Sigmoid colon (tissue), 4 donors: Measurements from ENCODE around the gene MYL3.

Experiments used
- POLR2A ChIP-seq, 2 donors: fragments of 450-650 bp; IDR thresholded peaks; one replicate each; pipeline ENCODE4 v1.6.1; 2016; ENCODE audit warnings: antibody characterized with exemption in 2 of 2, mild to moderate bottlenecking in 2 of 2, moderate library complexity in 2 of 2
- POLR2AphosphoS5 ChIP-seq, 4 donors: sonication (generic); formaldehyde crosslinking; IDR thresholded peaks; one replicate each; pipeline ENCODE4 v1.6.1; 2017; ENCODE audit warnings: antibody characterized with exemption in 4 of 4
- TF ChIP-seq, protein P1 (sequence below), 4 experiments: fragments of 450-650 bp in 3 of 4; fragments of 200-600 bp in 1 of 4; IDR thresholded peaks; one replicate each; pipeline ENCODE4 v1.5.1; 2016 to 2019; ENCODE audit warnings: antibody characterized with exemption in 4 of 4, mild to moderate bottlenecking in 3 of 4, moderate library complexity in 2 of 4

DNA sequence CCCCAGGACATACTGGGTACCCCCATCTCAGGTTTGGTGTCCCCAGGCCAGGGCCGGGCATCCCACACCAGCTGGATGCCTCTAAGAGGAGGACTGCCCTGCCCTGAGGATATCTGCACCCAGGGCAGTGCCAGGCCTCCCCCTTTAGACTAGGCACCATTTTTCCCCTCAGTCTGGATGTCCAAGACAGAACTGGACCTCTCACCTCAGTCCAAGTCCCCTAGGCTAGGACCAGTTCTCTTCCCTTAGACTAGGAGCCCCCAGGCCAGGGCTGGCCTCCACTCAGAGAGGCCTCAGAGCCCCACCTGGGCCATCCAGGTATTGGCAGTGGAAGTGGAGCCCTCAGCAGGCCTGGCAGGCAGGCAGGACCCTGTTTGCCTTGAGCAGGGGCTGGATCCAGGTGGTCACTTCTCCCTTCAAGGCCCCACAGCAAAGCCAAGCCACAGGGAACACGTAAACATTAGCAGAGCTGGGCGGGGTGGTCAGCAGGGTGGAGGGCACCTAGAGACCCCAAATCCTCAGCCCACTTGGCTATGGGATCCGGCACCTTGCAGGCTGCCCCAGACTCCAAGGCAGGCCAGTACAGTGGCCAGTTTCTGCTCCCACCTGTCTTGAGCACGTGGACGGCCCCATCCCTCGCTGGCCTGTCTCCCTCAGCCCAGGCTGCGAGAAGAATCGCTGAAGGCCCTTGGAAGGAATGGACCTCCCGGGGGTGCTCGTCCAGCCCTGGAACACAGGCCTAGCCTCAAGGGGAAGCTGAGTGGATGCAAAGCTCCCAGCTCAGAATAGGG, 42.6 kb upstream of the MYL3 start:
- TF ChIP-seq, protein P1, sequence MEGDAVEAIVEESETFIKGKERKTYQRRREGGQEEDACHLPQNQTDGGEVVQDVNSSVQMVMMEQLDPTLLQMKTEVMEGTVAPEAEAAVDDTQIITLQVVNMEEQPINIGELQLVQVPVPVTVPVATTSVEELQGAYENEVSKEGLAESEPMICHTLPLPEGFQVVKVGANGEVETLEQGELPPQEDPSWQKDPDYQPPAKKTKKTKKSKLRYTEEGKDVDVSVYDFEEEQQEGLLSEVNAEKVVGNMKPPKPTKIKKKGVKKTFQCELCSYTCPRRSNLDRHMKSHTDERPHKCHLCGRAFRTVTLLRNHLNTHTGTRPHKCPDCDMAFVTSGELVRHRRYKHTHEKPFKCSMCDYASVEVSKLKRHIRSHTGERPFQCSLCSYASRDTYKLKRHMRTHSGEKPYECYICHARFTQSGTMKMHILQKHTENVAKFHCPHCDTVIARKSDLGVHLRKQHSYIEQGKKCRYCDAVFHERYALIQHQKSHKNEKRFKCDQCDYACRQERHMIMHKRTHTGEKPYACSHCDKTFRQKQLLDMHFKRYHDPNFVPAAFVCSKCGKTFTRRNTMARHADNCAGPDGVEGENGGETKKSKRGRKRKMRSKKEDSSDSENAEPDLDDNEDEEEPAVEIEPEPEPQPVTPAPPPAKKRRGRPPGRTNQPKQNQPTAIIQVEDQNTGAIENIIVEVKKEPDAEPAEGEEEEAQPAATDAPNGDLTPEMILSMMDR (IDR thresholded peaks at IDR 0.05) = no peak
- no peak for TF ChIP-seq POLR2AphosphoS5 (IDR thresholded peaks at IDR 0.05)
- no peak for TF ChIP-seq POLR2A (IDR thresholded peaks at IDR 0.05)
